Chondrocyte (in vitro differentiated cells): ENCODE data around the gene SAA4. TPM values are rescaled to one million over a fixed set of nuclear protein-coding genes. Genes with fewer than 3 reads are reported as not detected.

ENCODE experiments used
- DNase-seq: peaks from one replicate; pipeline ENCODE4 v3.0.0; 2021; ENCODE audit warnings: mixed read lengths, low spot score
- H3K27ac Mint-ChIP-seq: one replicate; pipeline ENCODE4 v1.8.0; 2021; ENCODE audit warnings: mild to moderate bottlenecking, moderate library complexity, mixed read lengths; ENCODE audit not compliant: unreplicated experiment
- H3K27me3 Mint-ChIP-seq: 2 replicates; pipeline ENCODE4 v1.8.0; 2021; ENCODE audit warnings: low read depth, mixed read lengths
- H3K36me3 Mint-ChIP-seq: 2 replicates; pipeline ENCODE4 v1.8.0; 2021; ENCODE audit warnings: low read depth, mixed read lengths
- H3K4me1 Mint-ChIP-seq: 2 replicates; pipeline ENCODE4 v1.8.0; 2021; ENCODE audit warnings: low read depth, mild to moderate bottlenecking, mixed read lengths
- H3K4me3 Mint-ChIP-seq: one replicate; pipeline ENCODE4 v1.8.0; 2021; ENCODE audit warnings: mild to moderate bottlenecking, moderate library complexity, mixed read lengths; ENCODE audit not compliant: unreplicated experiment
- H3K9me3 Mint-ChIP-seq: 2 replicates; pipeline ENCODE4 v1.8.0; 2021; ENCODE audit warnings: low read depth, mixed read lengths
- CTCF ChIP-seq: fragments of 200-600 bp; sonication (generic); IDR thresholded peaks from 2 replicates; pipeline ENCODE4 v1.5.0; 2021; ENCODE audit warnings: antibody characterized with exemption, mild to moderate bottlenecking, moderate library complexity
- total RNA-seq: library from RNA; stranded (reverse); gene quantifications from 3 replicates; pipeline ENCODE4 v1.2.1, GENCODE V29; 2021

Gene SAA4
- total RNA-seq, 1 donor from 2014 or later, result not detected

DNA sequence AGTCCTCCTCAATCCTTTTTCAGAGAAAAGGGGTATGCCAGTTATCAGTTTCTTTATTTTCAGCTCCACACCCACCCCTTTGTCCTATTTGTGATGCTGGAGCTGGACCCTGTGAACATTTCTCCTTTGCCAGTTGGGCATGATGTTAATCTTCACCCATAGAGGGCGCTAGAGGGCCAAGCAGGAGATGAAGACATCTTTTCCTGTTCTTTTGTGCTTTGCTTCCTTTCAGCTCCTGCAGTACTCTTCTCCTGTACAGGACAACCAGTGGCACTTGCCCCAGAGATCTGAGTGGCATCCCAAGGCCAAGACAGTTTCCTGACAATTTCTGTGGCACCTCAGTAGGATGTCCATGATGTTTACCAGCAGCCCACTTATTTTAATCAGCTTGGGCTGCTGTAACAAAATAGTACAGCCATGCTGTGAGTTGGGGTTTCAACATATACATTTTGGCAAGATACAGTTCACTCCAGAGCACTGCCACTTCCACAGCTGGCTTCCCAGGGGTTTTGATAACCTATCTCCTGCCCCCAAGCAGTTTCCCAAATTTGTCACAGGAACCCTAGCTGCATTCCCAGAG is 7.3 kb upstream of the SAA4 start:
- Mint-ChIP-seq H3K27ac (no peak overlapping the region), H3K4me1 (peaks cover 4% of the 10 kb centered on the region)
- peak; percentile 87 for TF ChIP-seq CTCF

GRCh38 chr11:18239655-18240054 is 3.1 kb upstream of the SAA4 start:
- H3K27ac Mint-ChIP-seq, result no peak overlapping the region
- H3K4me1 Mint-ChIP-seq, result peaks cover 4% of the 10 kb centered on the region
- DNase-seq, result no peak
- peaks cover 2% of the 10 kb centered on the region for H3K36me3 Mint-ChIP-seq
- TF ChIP-seq CTCF, result no peak
- H3K4me3 Mint-ChIP-seq, result no peak overlapping the region
- peaks cover 37% of the 10 kb centered on the region for H3K27me3 Mint-ChIP-seq
- H3K9me3 Mint-ChIP-seq, result peaks cover 5% of the 10 kb centered on the region

More for the DNA sequence above, 7.3 kb upstream of the SAA4 start:
- DNase-seq, result no peak
- H3K9me3 Mint-ChIP-seq, result peaks cover 5% of the 10 kb centered on the region
- peaks cover 3% of the 10 kb centered on the region for H3K36me3 Mint-ChIP-seq
- no peak overlapping the region for H3K4me3 Mint-ChIP-seq
- peaks cover 20% of the 10 kb centered on the region for H3K27me3 Mint-ChIP-seq

DNA sequence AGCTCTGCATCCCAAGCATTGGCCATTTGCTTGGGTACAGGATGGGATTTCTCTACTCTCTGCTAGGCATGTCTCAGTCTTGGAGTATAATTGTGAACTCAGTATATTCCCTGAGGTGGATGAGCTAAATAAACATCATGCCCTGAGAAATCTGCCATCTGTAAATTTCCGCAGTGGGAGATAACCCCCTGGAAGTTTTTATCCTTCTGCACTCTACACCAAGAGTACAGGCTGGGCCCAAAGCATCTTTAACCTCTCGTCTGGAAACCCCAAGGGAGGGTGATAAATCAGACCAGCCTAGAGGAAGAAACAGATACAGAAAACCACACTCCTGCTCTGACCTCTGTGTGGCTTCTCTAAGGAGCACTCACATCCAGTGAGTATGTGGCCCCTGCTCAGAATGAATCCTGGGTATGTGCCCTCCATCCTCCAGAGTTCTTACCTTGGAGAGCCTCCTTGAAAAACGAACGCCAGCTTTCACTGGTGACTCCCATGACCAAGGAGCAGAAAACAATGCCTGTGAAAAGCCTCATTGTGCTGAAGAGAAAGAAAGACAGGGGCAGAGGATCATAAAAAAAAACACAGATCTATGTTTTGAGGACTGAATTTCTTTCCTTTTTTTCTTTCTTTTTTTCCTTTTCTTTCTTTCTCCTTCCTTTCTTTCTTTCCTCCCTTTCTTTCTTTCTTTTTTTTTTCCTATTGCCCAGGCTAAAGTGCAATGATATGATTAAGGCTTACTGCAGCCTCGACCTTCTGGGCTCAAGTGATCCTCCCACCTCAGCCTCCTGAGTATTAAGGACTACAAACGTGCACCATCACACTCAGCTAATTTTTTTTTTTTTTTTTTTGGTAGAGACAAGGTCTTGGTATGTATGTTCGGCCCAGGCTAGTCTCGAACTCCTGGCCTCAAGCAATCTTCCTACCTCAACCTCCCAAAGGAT is 938 bp downstream of the SAA4 start:
- H3K27me3 Mint-ChIP-seq, result peaks cover 39% of the 10 kb centered on the region
- H3K4me3 Mint-ChIP-seq, result no peak overlapping the region
- TF ChIP-seq CTCF, result no peak
- no peak overlapping the region for H3K27ac Mint-ChIP-seq
- DNase-seq, result no peak
- H3K36me3 Mint-ChIP-seq, result no peaks in the 10 kb centered on the region
- no peaks in the 10 kb centered on the region for H3K4me1 Mint-ChIP-seq
- no peaks in the 10 kb centered on the region for H3K9me3 Mint-ChIP-seq

- Mint-ChIP-seq H3K27ac (no peak overlapping the region), H3K4me3 (no peak overlapping the region)
These were observed 2.7 kb downstream of the SAA4 start for GRCh38 chr11:18233912-18234311.

More at GRCh38 chr11:18233912-18234311, 2.7 kb downstream of the SAA4 start:
- H3K9me3 Mint-ChIP-seq, result no peaks in the 10 kb centered on the region
- peaks cover 29% of the 10 kb centered on the region for H3K27me3 Mint-ChIP-seq
- no peak for DNase-seq
- no peaks in the 10 kb centered on the region for H3K4me1 Mint-ChIP-seq
- H3K36me3 Mint-ChIP-seq, result no peaks in the 10 kb centered on the region
- TF ChIP-seq CTCF, result no peak
